GM18505 (cell line): ENCODE results near the gene TNFRSF1A.
A peak's percentile ranks its signal among the peaks of the same experiment; 100 is the strongest.

Experiments used
- ATAC-seq: cut with Tn5 transposase; IDR thresholded peaks from one replicate; pipeline ENCODE4 v1.9.1; 2021; ENCODE audit not compliant: unreplicated experiment
- POLR2A ChIP-seq: IDR thresholded peaks from 4 replicates; pipeline ENCODE4 v1.6.1; 2011; ENCODE audit warnings: borderline replicate concordance; ENCODE audit not compliant: insufficient read depth, insufficient read length; ENCODE audit errors: extremely low read depth

Gene TNFRSF1A

GRCh38 chr12:6370576-6370935 lies 28.7 kb upstream of the TNFRSF1A start:
- no peak for TF ChIP-seq POLR2A
- no peak for ATAC-seq

- ATAC-seq = no peak
These were observed 28.2 kb upstream of the TNFRSF1A start for GRCh38 chr12:6369916-6370575.

GRCh38 chr12:6368906-6369525 lies 27.1 kb upstream of the TNFRSF1A start:
- no peak for TF ChIP-seq POLR2A
- ATAC-seq = no peak

More at GRCh38 chr12:6369916-6370575, 28.2 kb upstream of the TNFRSF1A start:
- no peak for TF ChIP-seq POLR2A

- TF ChIP-seq POLR2A = no peak
- no peak for ATAC-seq
These were observed 26.4 kb upstream of the TNFRSF1A start for GRCh38 chr12:6367969-6368892.

- peak; percentile 66 for ATAC-seq
- TF ChIP-seq POLR2A = no peak
These were observed 25.4 kb upstream of the TNFRSF1A start for GRCh38 chr12:6367065-6367968.

GRCh38 chr12:6364044-6364374 lies 22.1 kb upstream of the TNFRSF1A start:
- no peak for TF ChIP-seq POLR2A

GRCh38 chr12:6363330-6364043 lies 21.6 kb upstream of the TNFRSF1A start:
- TF ChIP-seq POLR2A = no peak
- ATAC-seq = no peak

More at GRCh38 chr12:6364044-6364374, 22.1 kb upstream of the TNFRSF1A start:
- ATAC-seq = no peak

- ATAC-seq = no peak
- TF ChIP-seq POLR2A = no peak
These were observed 21.1 kb upstream of the TNFRSF1A start for GRCh38 chr12:6363010-6363329.

GRCh38 chr12:6362403-6362802 lies 20.5 kb upstream of the TNFRSF1A start:
- no peak for ATAC-seq
- no peak for TF ChIP-seq POLR2A

- no peak for ATAC-seq
- no peak for TF ChIP-seq POLR2A
These were observed 20.0 kb upstream of the TNFRSF1A start for GRCh38 chr12:6361834-6362233.

GRCh38 chr12:6360578-6361490 lies 19.0 kb upstream of the TNFRSF1A start:
- no peak for TF ChIP-seq POLR2A
- no peak for ATAC-seq
